ENCODE data around the gene SMARCA2.

Gene SMARCA2

DNA sequence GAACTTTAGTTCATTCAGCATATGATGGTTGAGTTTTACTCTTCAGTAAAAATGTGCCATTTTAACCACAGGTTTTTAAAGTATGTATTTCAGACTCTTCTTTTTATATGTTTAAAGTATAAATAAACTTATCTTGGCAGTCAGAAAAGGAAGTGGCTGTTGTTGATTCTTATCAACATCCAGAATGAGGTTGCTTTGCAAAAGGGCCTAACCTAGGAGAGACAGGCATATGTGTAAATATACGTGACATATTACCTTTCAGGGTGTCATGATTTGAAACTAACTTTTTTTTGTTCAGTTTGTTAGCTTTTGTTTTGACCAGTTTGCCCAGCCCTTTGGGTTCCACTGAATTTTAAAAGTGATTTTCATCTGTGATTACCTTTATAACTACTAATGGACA is 7.4 kb downstream of the SMARCA2 start:
- no peak overlapping the region for H2AFZ ChIP-seq (ENCODE audit: low read length)
- no peak overlapping the region for H3K9ac ChIP-seq (ENCODE audit: low read length)
- H3K36me3 ChIP-seq (ENCODE audit: insufficient read depth, low read length) = peaks cover 4% of the 10 kb centered on the region; the same call in 1 of the 2 replicates
- H3K4me3 ChIP-seq (ENCODE audit: low read depth, low read length, poor library complexity, severe bottlenecking) = no peak overlapping the region
- H3F3A ChIP-seq (ENCODE audit: insufficient read depth, low read length) = no peaks in the 10 kb centered on the region; the same call in 1 of the 2 replicates
- H3K4me2 ChIP-seq (ENCODE audit: low read length) = no peak overlapping the region
- peaks cover 23% of the 10 kb centered on the region for H3K4me1 ChIP-seq (ENCODE audit: insufficient read depth, low read length, severe bottlenecking)
- TF ChIP-seq EZH2 (IDR thresholded peaks at IDR 0.05; ENCODE audit: borderline replicate concordance, low read length) = no peak
- TF ChIP-seq, protein P1, sequence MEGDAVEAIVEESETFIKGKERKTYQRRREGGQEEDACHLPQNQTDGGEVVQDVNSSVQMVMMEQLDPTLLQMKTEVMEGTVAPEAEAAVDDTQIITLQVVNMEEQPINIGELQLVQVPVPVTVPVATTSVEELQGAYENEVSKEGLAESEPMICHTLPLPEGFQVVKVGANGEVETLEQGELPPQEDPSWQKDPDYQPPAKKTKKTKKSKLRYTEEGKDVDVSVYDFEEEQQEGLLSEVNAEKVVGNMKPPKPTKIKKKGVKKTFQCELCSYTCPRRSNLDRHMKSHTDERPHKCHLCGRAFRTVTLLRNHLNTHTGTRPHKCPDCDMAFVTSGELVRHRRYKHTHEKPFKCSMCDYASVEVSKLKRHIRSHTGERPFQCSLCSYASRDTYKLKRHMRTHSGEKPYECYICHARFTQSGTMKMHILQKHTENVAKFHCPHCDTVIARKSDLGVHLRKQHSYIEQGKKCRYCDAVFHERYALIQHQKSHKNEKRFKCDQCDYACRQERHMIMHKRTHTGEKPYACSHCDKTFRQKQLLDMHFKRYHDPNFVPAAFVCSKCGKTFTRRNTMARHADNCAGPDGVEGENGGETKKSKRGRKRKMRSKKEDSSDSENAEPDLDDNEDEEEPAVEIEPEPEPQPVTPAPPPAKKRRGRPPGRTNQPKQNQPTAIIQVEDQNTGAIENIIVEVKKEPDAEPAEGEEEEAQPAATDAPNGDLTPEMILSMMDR (IDR thresholded peaks at IDR 0.05; ENCODE audit: low read length) = no peak
- H3K27me3 ChIP-seq (ENCODE audit: insufficient read depth, low read length) = no peaks in the 10 kb centered on the region
- H3K9me3 ChIP-seq (ENCODE audit: low read length) = no peaks in the 10 kb centered on the region
- no peak overlapping the region for H3K27ac ChIP-seq (ENCODE audit: low read depth, low read length, poor library complexity, severe bottlenecking)
- H4K20me1 ChIP-seq (ENCODE audit: insufficient read depth, low read length) = 0 out of 2 replicates have a peak, but pooled peaks cover 4% of the 10 kb centered on the region
- H3K9me2 ChIP-seq (ENCODE audit: low read depth, low read length) = no peaks in the 10 kb centered on the region
- peaks cover 83% of the 10 kb centered on the region for H3K79me2 ChIP-seq (ENCODE audit: insufficient read depth, low read length)

- H3K9me2 ChIP-seq (ENCODE audit: low read depth, low read length) = no peaks in the 10 kb centered on the region
- TF ChIP-seq EZH2 (IDR thresholded peaks at IDR 0.05; ENCODE audit: borderline replicate concordance, low read length) = no peak
- TF ChIP-seq, protein P1 (IDR thresholded peaks at IDR 0.05; ENCODE audit: low read length) = no peak
- H3K9ac ChIP-seq (ENCODE audit: low read length) = no peak overlapping the region
- H3K36me3 ChIP-seq (ENCODE audit: insufficient read depth, low read length) = peaks cover 4% of the 10 kb centered on the region; the same call in 1 of the 2 replicates
- H2AFZ ChIP-seq (ENCODE audit: low read length) = no peak overlapping the region
- H3F3A ChIP-seq (ENCODE audit: insufficient read depth, low read length) = no peaks in the 10 kb centered on the region; the same call in 1 of the 2 replicates
- peaks cover 21% of the 10 kb centered on the region for H3K4me1 ChIP-seq (ENCODE audit: insufficient read depth, low read length, severe bottlenecking)
- 0 out of 2 replicates have a peak, but pooled peaks cover 4% of the 10 kb centered on the region for H4K20me1 ChIP-seq (ENCODE audit: insufficient read depth, low read length)
- H3K4me2 ChIP-seq (ENCODE audit: low read length) = no peak overlapping the region
- H3K9me3 ChIP-seq (ENCODE audit: low read length) = no peaks in the 10 kb centered on the region
- peaks cover 86% of the 10 kb centered on the region for H3K79me2 ChIP-seq (ENCODE audit: insufficient read depth, low read length)
- no peak overlapping the region for H3K4me3 ChIP-seq (ENCODE audit: low read depth, low read length, poor library complexity, severe bottlenecking)
- no peak overlapping the region for H3K27ac ChIP-seq (ENCODE audit: low read depth, low read length, poor library complexity, severe bottlenecking)
- H3K27me3 ChIP-seq (ENCODE audit: insufficient read depth, low read length) = no peaks in the 10 kb centered on the region
Observed at GRCh38 chr9:2023042-2023441, 7.9 kb downstream of the SMARCA2 start.

DNA sequence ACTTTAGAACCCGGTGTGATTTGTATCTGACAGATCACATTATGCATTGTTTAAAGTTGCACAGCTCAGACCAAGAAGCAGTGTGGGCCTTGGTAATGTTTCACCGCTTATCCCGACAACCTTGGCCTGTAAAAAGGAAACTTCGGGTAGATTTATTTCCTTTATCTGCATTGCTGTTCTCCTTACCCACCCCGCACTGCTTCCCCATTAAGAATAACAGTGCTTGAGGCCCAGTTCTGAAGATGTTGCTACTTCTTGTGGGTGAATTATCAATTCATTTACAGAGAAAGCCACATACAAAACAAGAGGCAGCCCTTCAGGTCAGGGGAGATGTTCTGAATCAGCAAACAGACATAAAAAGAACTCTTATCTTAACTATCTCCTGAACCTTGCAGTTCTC is 8.4 kb downstream of the SMARCA2 start:
- H3F3A ChIP-seq (ENCODE audit: insufficient read depth, low read length) = no peaks in the 10 kb centered on the region; the same call in 1 of the 2 replicates
- no peak overlapping the region for H3K27ac ChIP-seq (ENCODE audit: low read depth, low read length, poor library complexity, severe bottlenecking)
- TF ChIP-seq, protein P1 (IDR thresholded peaks at IDR 0.05; ENCODE audit: low read length) = no peak
- TF ChIP-seq EZH2 (IDR thresholded peaks at IDR 0.05; ENCODE audit: borderline replicate concordance, low read length) = no peak
- no peak overlapping the region for H3K4me2 ChIP-seq (ENCODE audit: low read length)
- no peak overlapping the region for H2AFZ ChIP-seq (ENCODE audit: low read length)
- no peak overlapping the region for H3K4me3 ChIP-seq (ENCODE audit: low read depth, low read length, poor library complexity, severe bottlenecking)
- H3K79me2 ChIP-seq (ENCODE audit: insufficient read depth, low read length) = peaks cover 86% of the 10 kb centered on the region
- H3K9me3 ChIP-seq (ENCODE audit: low read length) = no peaks in the 10 kb centered on the region
- H3K27me3 ChIP-seq (ENCODE audit: insufficient read depth, low read length) = no peaks in the 10 kb centered on the region
- H3K4me1 ChIP-seq (ENCODE audit: insufficient read depth, low read length, severe bottlenecking) = peaks cover 16% of the 10 kb centered on the region
- H3K36me3 ChIP-seq (ENCODE audit: insufficient read depth, low read length) = peaks cover 4% of the 10 kb centered on the region; the same call in 1 of the 2 replicates
- H3K9ac ChIP-seq (ENCODE audit: low read length) = no peak overlapping the region
- H4K20me1 ChIP-seq (ENCODE audit: insufficient read depth, low read length) = 0 out of 2 replicates have a peak, but pooled peaks cover 4% of the 10 kb centered on the region
- H3K9me2 ChIP-seq (ENCODE audit: low read depth, low read length) = no peaks in the 10 kb centered on the region
